Astrocyte (in vitro differentiated cells and primary cell): ENCODE results near the gene TNIK.

Experiments used
- CTCF ChIP-seq: IDR thresholded peaks from 2 replicates; pipeline ENCODE4 v1.5.1; 2011; ENCODE audit warnings: low read depth, mild to moderate bottlenecking, inconsistent platforms, low read length, moderate library complexity; ENCODE audit not compliant: insufficient read depth
- EZH2 ChIP-seq: IDR thresholded peaks from 2 replicates; pipeline ENCODE4 v1.6.1; 2012; ENCODE audit warnings: mild to moderate bottlenecking, low read length, inconsistent platforms; ENCODE audit not compliant: insufficient read depth

- TF ChIP-seq CTCF (no peak), EZH2 (no peak)
Measured at GRCh38 chr3:171218069-171218468, 242.1 kb downstream of the TNIK start.
